GM18498 (cell line): Measurements from ENCODE around the gene NTHL1.

Source experiments
- ATAC-seq: cut with Tn5 transposase; IDR thresholded peaks from one replicate; pipeline ENCODE4 v1.9.1; 2021; ENCODE audit warnings: mild to moderate bottlenecking, moderate library complexity; ENCODE audit not compliant: unreplicated experiment

NTHL1 gene

DNA sequence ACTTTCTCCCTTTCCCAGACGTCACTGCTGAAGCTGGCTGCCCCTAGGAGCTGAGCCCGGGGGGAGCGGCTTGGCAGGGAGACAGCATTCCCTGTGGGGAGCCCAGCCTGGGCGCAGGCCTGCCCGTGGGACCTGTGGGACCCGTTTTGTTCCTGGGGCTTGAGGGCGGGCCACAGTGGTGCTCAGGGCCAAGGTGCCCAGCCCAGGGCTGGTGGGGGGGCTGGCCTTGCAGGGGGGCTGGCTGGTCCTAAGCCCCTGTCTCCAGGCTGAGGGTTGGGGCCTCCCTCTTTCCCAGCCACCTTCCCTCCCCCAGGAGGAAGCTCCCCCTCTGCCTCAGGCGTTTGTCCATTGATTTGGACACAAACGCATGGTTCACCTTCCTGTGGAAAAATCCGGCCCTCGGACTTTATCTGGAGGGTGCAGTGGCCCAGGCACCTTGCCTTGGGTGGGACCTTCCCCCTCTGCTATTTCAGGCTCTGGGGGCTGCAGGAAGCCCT is 16.5 kb downstream of the NTHL1 start:
- ATAC-seq, result no peak

GRCh38 chr16:2030036-2030435 is 17.6 kb downstream of the NTHL1 start:
- ATAC-seq, result no peak

DNA sequence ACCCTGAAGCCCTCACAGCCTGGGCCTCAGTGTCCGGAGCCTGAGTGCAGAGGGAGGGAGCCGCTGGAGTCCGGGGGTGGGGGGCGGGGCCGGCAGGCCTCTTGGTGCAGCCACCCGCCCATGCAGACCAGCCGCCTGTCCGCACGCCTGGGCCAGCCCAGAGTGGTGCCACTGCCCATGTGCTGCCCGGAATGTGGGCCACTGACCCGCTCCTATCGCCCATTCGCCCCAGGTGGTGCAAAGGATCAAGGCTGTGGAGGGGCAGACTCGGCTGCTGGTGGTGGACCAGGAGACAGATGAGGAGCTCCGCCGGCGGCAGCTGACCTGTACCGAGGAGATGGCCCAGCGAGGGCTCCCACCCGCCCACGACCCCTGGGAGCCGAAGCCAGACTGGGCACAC is 18.3 kb downstream of the NTHL1 start:
- ATAC-seq, result no peak

DNA sequence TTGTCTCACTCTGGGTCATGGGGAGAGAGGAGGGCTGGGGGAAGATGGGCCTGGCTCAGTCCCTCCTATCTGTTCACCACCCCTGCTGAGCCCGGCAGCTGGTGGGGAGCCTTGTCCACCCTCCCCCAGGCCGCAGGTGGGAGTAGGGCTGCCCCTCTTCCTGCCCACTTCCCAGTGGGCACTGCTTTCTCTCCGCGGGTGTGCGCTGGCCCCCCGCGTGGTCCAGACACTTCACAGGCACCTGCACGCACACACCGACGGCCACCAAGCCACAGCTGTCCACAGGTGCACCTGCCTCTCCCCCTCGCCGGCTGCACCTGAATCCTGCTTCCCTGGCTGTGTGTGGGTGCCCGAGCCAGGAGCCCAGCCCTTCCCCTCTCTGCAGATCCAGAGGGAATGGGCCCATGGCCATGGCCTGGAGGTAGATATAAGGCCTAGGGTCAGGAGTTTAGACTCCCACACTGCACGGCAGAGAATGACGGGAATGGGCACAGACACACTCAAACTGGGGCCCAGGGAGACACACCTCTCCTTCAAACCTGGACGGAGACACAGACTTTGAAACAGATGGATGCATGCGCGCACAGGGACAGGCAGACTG is 18.9 kb downstream of the NTHL1 start:
- no peak for ATAC-seq

DNA sequence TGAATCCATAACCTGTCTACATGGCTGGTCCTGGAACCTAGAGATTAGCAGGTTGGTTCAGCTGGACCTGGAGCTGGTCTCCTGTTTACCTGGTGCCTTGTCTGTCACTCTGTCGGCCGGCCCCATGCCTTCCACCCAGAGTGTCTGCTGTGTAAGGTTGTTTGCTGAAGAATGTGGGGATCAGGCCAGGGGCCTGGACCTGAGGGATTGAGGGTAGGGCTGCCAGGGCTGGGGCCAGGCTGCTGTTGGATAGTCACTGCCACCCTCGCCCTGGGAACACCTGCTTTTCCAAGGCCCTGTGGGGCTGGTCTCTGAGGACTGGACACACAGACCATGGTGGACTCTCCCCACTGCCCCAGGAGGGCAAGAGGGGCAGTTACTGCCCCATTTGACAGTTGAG is 19.5 kb downstream of the NTHL1 start:
- no peak for ATAC-seq

DNA sequence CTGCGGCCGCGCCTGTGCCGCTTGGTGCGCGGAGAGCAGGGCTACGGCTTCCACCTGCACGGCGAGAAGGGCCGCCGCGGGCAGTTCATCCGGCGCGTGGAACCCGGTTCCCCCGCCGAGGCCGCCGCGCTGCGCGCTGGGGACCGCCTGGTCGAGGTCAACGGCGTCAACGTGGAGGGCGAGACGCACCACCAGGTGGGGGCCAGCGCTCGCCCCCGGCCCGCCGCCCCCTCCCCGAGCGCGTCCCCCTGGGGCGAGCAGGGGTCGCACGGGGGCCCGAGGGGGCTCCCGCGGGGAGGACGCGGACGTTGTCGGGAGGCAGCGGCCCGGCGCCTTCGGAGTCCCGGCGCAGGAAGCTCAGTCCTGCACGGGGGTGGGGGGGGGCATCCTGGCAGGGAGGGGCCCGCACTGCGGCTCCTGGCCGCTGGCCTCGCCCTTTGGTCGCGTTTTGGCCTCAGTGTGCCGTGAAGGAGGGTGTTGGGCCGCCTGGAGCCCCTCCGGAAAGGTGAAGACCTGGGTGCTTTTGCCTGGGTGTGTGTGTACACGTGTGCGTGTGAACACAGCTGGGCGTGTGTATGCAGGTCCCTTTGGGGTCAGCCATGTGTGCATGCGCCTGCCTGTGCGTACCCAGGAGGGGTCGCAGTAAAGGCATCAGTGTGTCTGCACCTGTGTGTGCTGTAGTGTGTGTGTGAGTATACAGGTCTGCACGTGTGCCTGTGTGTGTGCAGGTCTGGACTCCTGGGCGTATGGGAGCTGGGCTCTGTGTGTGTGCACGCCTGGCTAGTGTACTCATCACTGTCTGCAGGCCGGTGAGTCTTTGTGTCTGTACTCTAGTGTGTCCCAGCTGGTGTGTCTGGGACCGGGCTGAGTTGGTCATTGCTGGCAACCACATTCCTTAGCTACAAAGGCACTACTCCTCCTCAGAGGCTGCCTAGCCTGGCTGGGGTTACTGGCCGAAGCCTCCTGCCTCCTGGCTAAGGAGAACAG is 20.3 kb downstream of the NTHL1 start:
- no peak for ATAC-seq

DNA sequence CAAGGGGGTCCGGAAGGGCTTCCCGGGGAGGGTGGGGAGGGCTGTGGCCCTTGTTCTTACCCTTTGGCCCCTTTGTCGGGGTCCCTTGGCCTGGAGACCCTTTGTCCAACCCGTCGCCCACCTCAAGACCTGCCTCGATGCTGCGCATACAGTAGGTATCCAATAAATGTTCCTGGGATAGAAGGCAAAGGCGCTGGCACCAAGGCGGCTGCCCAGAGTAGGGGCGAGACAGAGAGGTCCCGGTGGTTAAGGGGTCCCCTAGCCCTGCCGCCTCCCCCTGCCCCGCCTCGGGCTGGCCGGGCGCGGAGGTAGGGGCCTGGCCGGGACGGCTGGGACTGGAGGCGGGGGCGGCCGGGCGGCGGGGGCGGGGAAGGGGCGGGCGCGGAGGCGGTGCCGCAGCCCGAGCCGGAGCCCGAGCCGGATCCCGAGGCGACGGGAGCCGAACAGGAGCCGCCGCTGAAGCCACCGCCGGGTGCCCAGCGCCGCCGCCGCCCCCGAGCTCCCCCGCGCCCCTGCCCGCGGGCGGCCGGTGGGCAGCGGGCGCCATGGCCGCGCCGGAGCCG is 21.1 kb downstream of the NTHL1 start, which contains the start of gene NHERF2:
Gene NHERF2, plus strand, starts transcription at position 442 of the 563 bp plus-strand sequence. Its CDS starts 104 bp downstream, at position 546.
- ATAC-seq, result no peak

GRCh38 chr16:2025878-2026460 is 21.7 kb downstream of the NTHL1 start:
- no peak for ATAC-seq

GRCh38 chr16:2025251-2025650 is 22.4 kb downstream of the NTHL1 start:
- no peak for ATAC-seq

DNA sequence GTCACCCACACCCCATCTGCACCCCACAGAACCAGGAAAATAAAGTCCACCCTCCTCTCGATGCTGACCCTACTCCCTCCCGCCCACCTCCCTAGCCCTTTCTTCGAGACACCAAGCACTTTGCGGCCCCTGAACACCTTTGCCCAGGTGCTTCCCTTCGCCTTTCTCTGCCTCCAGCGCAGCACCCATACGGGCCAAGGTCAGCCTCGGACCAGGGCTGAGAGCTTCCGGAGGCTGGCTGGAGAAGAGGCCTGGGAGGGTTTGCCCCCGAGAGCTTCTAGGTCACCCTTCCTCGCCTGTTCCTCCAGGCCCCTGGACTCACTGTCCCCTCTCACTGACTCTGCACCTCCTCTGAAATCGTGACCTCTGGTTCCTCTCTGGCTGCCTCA is 23.6 kb downstream of the NTHL1 start:
- ATAC-seq, result no peak

DNA sequence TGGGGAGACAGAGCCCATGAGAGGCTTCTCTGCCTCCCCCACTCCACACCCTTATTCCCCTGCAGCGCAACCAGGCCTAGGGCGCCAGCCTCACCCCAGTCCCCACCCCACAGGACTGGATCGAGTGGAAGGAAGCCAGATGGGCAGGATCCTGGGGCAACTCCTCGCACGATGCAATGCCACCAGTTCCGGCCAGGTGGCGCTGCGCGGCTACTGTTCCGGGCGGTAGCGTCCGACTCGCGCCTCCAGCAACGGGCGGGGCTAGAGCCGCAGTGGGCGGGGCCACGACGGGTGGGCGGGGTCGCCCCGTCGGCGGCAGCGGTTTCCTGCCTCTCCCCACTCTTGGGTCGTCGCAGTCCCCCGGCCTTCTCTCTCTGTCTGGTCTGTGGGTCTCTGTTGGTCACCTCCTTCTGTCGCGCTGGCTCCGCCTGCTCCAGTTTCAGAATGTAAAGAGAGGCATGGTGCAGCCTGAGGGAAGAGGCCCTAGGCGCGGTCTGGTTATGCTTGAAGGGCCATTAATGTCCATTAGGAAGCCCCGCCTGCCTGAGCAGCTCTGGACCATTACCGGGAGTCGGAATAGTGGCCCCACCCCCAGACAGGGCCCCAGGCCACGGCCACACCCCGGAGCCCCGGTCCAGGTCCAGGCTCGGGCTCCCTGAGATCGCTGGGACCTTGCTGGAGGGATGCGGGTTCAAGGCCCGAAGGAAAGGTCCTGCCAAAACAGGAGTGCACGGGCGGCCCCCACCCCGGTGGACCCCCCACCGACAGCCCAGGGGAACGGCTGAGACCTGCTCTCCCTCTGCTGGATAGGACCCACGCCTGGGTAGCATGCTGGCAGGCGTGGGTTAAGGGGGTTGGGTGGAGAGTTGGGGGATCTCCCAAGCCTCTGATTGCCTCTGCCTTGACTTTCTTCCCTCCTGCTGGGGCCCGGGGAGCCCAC is 24.3 kb downstream of the NTHL1 start:
- peak; percentile 83 for ATAC-seq

GRCh38 chr16:2022723-2023091 is 24.9 kb downstream of the NTHL1 start:
- peak; percentile 13 for ATAC-seq

GRCh38 chr16:2019921-2020831 is 27.5 kb downstream of the NTHL1 start:
- ATAC-seq, result no peak

GRCh38 chr16:2019518-2019920 is 28.1 kb downstream of the NTHL1 start, which contains the start of gene NPW:
NPW (plus strand) TSS chr16:2019785.
- ATAC-seq, result no peak

- no peak for ATAC-seq
Measured at GRCh38 chr16:2016407-2016922, 31.2 kb downstream of the NTHL1 start.

- no peak for ATAC-seq
Measured at GRCh38 chr16:2015947-2016208, 31.8 kb downstream of the NTHL1 start.

DNA sequence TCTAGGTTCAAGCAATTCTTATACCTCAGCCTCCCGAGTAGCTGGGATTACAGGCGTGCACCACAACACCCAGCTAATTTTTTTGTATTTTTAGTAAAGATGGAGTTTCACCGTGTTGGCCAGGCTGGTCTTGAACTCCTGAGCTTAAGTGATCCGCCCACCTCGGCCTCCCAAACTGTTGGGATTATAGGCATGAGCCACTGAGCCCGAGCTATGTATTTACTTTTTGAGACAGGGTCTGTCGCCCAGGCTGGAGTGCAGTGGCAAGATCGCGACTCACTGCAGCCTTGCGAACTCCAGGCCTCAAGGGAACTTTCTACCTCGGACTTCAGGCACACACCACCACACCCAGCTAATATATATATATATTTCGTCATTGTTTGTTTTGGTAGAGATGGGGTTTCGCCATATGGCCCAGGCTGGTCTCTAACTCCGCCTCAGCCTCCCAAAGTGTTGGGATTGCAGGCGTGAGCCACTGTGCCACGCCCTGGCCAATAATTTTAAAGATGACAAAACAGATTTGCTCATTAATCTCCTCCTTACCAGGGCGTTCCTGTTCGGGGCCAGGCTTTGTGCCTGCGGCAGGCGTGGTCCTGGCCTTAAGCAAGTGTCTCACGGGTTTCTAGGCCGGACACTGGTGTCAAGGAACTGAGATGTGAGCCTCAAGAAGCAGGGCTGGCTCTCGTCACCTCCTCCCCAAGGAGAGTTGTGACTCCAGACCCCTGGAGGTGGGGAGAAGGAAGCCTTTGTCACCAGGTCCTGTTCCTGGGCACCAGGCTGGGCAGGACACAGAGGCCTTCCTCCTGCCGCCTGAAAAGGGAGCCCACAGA is 32.3 kb downstream of the NTHL1 start:
- no peak for ATAC-seq

GRCh38 chr16:2013527-2013926 is 34.1 kb downstream of the NTHL1 start:
- ATAC-seq, result no peak
